GM23248 (cell line): ENCODE data around the gene POU2F1.

Experiments used
- EZH2 ChIP-seq: fragments of 200-600 bp; sonication (generic); IDR thresholded peaks from 2 replicates; pipeline ENCODE4 v1.6.1; 2018; ENCODE audit warnings: antibody characterized with exemption, mild to moderate bottlenecking; ENCODE audit not compliant: insufficient read depth, poor library complexity, severe bottlenecking
- EZH2phosphoT487 ChIP-seq: fragments of 200-600 bp; sonication (generic); IDR thresholded peaks from 2 replicates; pipeline ENCODE4 v1.6.1; 2018; ENCODE audit warnings: antibody characterized with exemption, moderate library complexity, mild to moderate bottlenecking, low read depth; ENCODE audit not compliant: insufficient read depth

DNA sequence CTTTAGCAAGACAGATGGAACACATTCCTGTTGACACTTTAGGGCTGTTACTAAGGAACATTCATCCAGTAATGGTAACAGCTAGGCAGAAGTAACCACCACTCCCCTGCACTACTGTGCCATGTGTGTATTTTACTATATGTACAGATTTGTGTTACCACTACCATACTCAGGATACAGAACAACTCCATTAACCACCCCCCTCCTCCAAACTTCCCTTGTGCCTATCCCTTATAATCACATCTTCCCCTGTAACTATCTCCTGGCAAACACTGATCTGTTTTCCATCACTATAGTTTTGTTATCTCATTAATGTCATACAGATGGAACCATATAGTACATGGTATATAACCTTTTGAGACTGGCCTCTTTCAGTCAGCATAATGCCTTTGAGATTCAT lies 3.9 kb upstream of the POU2F1 start:
- TF ChIP-seq EZH2phosphoT487 (no peak), EZH2 (no peak)
